Adrenal gland (tissue), 12 donors: Measurements from ENCODE around the gene CBLN3. TPM values are rescaled to one million over a fixed set of nuclear protein-coding genes. Genes with fewer than 3 reads are reported as not detected.
A peak's percentile ranks its signal among the peaks of the same experiment; 100 is the strongest.

Source experiments
- DNase-seq, 7 donors: peaks; one replicate each; pipeline ENCODE4 v3.0.0-alpha.2; 2019 to 2020
- H3K27ac ChIP-seq, 5 donors: fragments of 200-600 bp; sonication (generic) in 4 of 5; 1 replicate in 3 of 5; 2 replicates in 2 of 5; pipeline versions ENCODE4 v1.5.1 to v1.8.0; 2016 to 2020; ENCODE audit warnings: mild to moderate bottlenecking in 1 of 5
- H3K27me3 ChIP-seq: fragments of 200-600 bp; 2 replicates; pipeline ENCODE4 v1.8.0; 2021
- H3K36me3 ChIP-seq, 2 donors: fragments of 200-600 bp; replicated peaks in 1 of 2; 1 replicate in 1 of 2; 2 replicates in 1 of 2; pipeline versions ENCODE4 v1.5.1 to v1.8.0; 2018 to 2022
- H3K4me1 ChIP-seq, 2 donors: fragments of 200-600 bp; replicated peaks in 1 of 2; 1 replicate in 1 of 2; 2 replicates in 1 of 2; pipeline versions ENCODE4 v1.5.1 to v1.8.0; 2018 to 2021
- H3K4me3 ChIP-seq, 4 donors: fragments of 200-600 bp; sonication (generic) in 3 of 4; one replicate each; pipeline ENCODE4 v1.5.1; 2016 to 2018
- H3K9me3 ChIP-seq, 3 donors: fragments of 200-600 bp; sonication (generic) in 1 of 3; replicated peaks in 1 of 3; 1 replicate in 2 of 3; 2 replicates in 1 of 3; pipeline versions ENCODE4 v1.5.1 to v1.8.0; 2016 to 2021
- POLR2A ChIP-seq, 2 donors: fragments of 450-650 bp; IDR thresholded peaks; one replicate each; pipeline ENCODE4 v1.6.1; 2017; ENCODE audit warnings: antibody characterized with exemption in 2 of 2, mild to moderate bottlenecking in 2 of 2, moderate library complexity in 1 of 2
- WGBS, 4 donors: extraction: QIAGEN DNeasy Blood & Tissue Kit in 2 of 4; methylation state at CpG; one replicate each; pipeline versions ENCODE4 v1.1.5 to v1.1.7; 2013 to 2017; 5-methylcytosine and 5-hydroxymethylcytosine counted together
- intact Hi-C, 2 donors: fragments of 100-400 bp; cut with DNase I; formaldehyde crosslinking; loops; one replicate each; pipeline versions ENCODE4 v1.14.1 to v1.15.0; 2022 to 2023
- polyA plus RNA-seq, 3 donors: library from polyadenylated mRNA; stranded (reverse); fragments of 200-250 nt in 2 of 3; fragments of 350-450 nt in 1 of 3; fragmentation: Illumina TruSeq in 1 of 3; extraction: RNeasy Lipid Tissue Mini Kit (QIAGEN cat#74804) in 1 of 3; gene quantifications; one replicate each; pipeline ENCODE4 v1.2.3, GENCODE V29; 2013 to 2014
- total RNA-seq, 9 donors: library from RNA; depleted of rRNA in 4 of 9; stranded (reverse); fragments of >200 nt in 4 of 9; fragments of 120-200 nt in 1 of 9; fragmentation: NEBNext Ultra II Directional in 1 of 9; extraction: Animal tissue kit (Norgen Biotek cat#: 25700) in 1 of 9; gene quantifications; one replicate each; pipeline versions ENCODE4 v1.1.0 to v1.2.4, GENCODE V29; 2013 to 2023
- TF ChIP-seq, protein P1 (sequence below), 6 experiments: fragments of 450-650 bp in 4 of 6; fragments of 200-600 bp in 2 of 6; sonication (generic) in 1 of 6; IDR thresholded peaks; 1 replicate in 5 of 6; 2 replicates in 1 of 6; pipeline versions ENCODE4 v1.5.1 to v1.8.0; 2016 to 2021; ENCODE audit warnings: antibody characterized with exemption in 6 of 6, mild to moderate bottlenecking in 2 of 6, moderate library complexity in 1 of 6
- donor health status: healthy with polysubstance abuse.
- donor health status: Bipolar disorder and iron deficiency.
- donor health status: DM: yes; HTN: yes; CAD: no.
- donor health status: DM: no; HTN: no; CAD: no.
- donor health status: DM: no; HTN: no; CAD: no.
- donor health status: DM: yes; HTN: yes; CAD: no.

Gene CBLN3
- total and polyA plus RNA-seq, 12 donors, result 3.9 to 43.6 (median 11.9) TPM

DNA sequence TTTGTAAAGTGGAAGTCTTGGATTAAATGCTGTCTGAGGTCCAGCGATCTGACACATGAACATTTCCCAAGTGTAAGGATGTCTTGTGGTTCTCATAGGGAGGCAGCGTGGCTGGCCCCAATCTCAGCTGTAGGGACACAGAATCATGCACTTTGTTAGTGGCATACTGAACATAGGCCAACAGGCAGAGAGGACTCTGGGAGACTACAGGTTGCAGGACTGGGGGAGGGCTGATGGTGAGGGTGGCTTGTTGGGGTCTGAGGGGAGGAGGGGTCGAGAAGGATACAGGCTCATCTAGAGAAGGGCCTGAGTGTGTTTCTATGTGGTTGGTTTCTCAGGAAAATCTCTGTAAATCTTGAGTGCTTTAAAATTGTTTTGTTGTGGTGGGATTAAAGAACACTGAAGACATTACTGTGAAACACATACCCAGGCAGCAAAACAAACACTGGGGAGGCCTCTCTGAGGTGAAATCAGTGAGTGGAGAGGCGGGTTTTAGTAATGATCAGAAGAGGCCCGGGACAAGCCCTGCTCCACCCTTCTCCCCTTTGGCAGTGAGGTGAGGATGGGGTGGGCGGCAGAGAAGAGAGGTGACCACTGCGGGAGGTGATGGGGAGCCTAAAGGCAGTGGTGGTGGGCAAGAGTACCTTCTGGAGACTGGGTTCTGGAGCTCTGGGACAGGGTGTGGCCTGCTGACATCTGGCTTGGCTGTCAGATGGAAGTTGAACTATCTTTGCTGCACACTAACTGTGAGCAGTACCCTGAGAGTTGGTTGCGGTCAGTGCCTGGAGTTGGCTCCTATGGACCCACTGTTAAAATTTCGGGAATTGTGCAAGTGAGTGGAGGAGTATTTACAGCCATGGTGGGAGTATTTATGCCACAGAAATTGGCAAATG, 27.4 kb downstream of the CBLN3 start:
- no peak for TF ChIP-seq POLR2A (IDR thresholded peaks at IDR 0.05)
- TF ChIP-seq, protein P1, sequence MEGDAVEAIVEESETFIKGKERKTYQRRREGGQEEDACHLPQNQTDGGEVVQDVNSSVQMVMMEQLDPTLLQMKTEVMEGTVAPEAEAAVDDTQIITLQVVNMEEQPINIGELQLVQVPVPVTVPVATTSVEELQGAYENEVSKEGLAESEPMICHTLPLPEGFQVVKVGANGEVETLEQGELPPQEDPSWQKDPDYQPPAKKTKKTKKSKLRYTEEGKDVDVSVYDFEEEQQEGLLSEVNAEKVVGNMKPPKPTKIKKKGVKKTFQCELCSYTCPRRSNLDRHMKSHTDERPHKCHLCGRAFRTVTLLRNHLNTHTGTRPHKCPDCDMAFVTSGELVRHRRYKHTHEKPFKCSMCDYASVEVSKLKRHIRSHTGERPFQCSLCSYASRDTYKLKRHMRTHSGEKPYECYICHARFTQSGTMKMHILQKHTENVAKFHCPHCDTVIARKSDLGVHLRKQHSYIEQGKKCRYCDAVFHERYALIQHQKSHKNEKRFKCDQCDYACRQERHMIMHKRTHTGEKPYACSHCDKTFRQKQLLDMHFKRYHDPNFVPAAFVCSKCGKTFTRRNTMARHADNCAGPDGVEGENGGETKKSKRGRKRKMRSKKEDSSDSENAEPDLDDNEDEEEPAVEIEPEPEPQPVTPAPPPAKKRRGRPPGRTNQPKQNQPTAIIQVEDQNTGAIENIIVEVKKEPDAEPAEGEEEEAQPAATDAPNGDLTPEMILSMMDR (IDR thresholded peaks at IDR 0.05), result no peak
- peaks cover 8 to 40% of the 10 kb centered on the region in 2 donors for H3K4me1 ChIP-seq
- no peak overlapping the region for H3K4me3 ChIP-seq
- H3K36me3 ChIP-seq, result no peaks in the 10 kb centered on the region
- WGBS, 4 donors, result 64 to 76% (median 71%) methylated on average over 9 of the region's 9 CpGs
- intact Hi-C loops, result no loop called here
- H3K27ac ChIP-seq, result no peak overlapping the region
- no peaks in the 10 kb centered on the region for H3K9me3 ChIP-seq
- H3K27me3 ChIP-seq, result no peaks in the 10 kb centered on the region
- peak in 1 of 7 donors; percentile 0 for DNase-seq

DNA sequence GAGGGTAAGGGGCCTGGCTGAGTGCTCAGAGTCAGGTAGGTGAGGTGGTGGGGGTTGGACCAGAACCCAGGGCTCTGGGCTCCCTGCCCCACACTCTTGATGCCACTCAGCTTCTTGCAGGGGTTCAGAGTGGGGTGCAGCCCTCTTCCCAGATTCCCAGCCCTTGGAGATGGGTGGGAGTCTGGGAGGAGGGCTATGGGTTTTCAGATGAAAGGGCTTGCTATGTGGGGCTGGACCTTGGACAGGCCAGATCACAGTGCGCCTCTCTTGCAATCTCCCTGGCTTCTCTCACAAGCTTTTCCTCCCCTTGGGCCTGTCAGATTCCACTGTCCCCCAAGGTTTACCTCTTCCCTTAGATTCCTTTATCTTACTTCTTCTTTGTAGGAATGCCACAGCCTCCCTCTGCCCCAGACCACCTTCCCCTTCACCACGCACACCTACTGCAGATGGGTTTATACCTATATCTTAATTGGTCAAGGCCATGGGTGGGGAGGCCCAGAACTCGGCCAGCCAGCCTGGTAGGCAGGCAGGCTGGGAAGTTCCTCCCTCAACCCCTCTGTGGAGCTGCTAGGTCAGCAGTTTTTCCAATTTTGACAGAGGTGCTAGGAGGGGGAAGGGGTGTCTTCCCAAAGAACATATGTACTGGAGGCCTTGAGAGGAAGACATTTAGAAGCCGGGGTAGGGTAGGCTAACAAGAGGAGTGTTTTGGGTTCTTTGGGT, 29.3 kb downstream of the CBLN3 start:
- H3K9me3 ChIP-seq, result no peaks in the 10 kb centered on the region
- 54 to 64% (median 57%) methylated on average over 4 of the region's 4 CpGs for WGBS, 4 donors
- intact Hi-C loops, result no loop called here
- H3K4me1 ChIP-seq, result peaks cover 8 to 40% of the 10 kb centered on the region in 2 donors
- H3K27ac ChIP-seq, result peak overlapping the region in 2 of 5 donors; percentile 56 to 82
- DNase-seq, result peak in 1 of 7 donors; percentile 10
- no peaks in the 10 kb centered on the region for H3K36me3 ChIP-seq
- H3K4me3 ChIP-seq, result peak overlapping the region in 1 of 4 donors; percentile 88
- no peaks in the 10 kb centered on the region for H3K27me3 ChIP-seq
- TF ChIP-seq, protein P1 (IDR thresholded peaks at IDR 0.05), result no peak
- TF ChIP-seq POLR2A (IDR thresholded peaks at IDR 0.05), result no peak

DNA sequence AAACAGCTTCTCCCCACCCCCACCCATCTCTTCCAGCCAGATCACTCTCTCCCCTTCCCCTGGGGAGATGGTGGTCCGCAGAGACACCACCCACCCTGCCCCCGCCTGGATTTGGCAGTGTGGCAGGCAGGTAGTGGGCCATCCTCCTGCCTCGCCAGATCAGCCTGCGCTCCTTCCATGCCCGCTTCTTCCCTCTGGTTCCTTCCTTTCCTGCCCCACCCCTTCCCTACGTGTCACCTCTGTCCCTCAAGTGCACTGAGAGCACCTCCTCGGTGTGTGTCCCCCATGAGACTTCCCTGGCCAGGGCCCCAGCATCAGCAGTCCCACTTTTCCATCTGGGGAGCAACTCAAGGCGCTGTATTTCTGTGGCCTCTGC, 30.0 kb downstream of the CBLN3 start:
- Histone ChIP-seq H3K27ac (peak overlapping the region in 3 of 5 donors; percentile 10 to 82 (median 56)), H3K36me3 (no peaks in the 10 kb centered on the region), H3K4me3 (peak overlapping the region in 2 of 4 donors; percentile 41 to 88), H3K4me1 (peaks cover 8 to 40% of the 10 kb centered on the region in 2 donors), H3K9me3 (no peaks in the 10 kb centered on the region), H3K27me3 (no peaks in the 10 kb centered on the region)
- DNase-seq, result peak in 1 of 7 donors; percentile 6
- TF ChIP-seq, protein P1 (IDR thresholded peaks at IDR 0.05), result no peak
- no peak for TF ChIP-seq POLR2A (IDR thresholded peaks at IDR 0.05)
- WGBS, 4 donors, result 44 to 59% (median 50%) methylated on average over 6 to 8 of the region's 8 CpGs
- intact Hi-C loops, result no loop called here
